ENCODE data around the gene EAF1.

DNA sequence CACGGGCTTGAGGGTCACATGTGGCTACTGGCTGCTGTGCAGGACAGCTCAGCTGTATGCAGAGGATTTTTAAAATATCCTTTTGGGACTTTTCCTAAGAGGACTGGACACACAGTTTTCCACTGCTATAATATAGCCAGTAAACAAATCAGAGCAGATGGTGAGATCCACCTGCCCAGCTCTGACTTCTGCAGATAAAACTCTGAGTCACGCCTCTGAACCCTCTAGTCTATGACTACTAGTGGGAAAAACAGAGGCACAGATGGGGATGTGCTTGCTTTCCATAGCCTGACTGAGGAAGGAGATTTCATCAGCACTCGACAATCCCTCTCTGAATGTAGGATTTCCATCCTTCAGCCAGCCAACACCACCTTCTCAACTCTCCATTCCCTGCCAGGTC, 49.0 kb downstream of the EAF1 start:
- TF ChIP-seq, protein P1, sequence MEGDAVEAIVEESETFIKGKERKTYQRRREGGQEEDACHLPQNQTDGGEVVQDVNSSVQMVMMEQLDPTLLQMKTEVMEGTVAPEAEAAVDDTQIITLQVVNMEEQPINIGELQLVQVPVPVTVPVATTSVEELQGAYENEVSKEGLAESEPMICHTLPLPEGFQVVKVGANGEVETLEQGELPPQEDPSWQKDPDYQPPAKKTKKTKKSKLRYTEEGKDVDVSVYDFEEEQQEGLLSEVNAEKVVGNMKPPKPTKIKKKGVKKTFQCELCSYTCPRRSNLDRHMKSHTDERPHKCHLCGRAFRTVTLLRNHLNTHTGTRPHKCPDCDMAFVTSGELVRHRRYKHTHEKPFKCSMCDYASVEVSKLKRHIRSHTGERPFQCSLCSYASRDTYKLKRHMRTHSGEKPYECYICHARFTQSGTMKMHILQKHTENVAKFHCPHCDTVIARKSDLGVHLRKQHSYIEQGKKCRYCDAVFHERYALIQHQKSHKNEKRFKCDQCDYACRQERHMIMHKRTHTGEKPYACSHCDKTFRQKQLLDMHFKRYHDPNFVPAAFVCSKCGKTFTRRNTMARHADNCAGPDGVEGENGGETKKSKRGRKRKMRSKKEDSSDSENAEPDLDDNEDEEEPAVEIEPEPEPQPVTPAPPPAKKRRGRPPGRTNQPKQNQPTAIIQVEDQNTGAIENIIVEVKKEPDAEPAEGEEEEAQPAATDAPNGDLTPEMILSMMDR (conservative IDR thresholded peaks at IDR 0.05; ENCODE audit: low read length), result no peak
- TF ChIP-seq EZH2phosphoT487 (IDR thresholded peaks at IDR 0.05; ENCODE audit: borderline replicate concordance), result no peak
